ENCODE data around the gene BTN1A1. TPM values are rescaled to one million over a fixed set of nuclear protein-coding genes. Genes with fewer than 3 reads are reported as not detected.

Gene BTN1A1
- total and polyA plus RNA-seq, 9 of the 15 experiments (the other 6 are each of a cell fraction or from before 2014, with no cell fraction given), result 0.01 to 0.15 (median 0.06) TPM; not detected in 4

DNA sequence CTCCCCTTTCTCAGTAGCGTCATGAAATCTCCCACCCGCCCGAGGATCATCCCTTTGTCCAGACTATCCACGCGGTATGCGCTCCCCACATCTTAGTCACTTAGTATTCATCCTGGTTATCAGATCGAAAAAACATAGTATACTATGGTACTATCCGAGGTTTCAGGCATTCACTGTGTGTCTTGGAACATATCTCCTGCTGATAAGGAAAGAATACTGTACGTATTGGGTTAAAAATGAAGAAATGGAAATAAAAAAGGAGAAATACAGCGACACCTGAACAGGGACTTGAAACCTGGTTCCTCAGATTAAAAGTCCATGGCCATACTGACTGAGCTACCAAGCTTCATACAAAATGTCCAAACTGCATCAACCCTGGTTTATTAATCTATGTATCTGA lies 52.1 kb downstream of the BTN1A1 start (continued):
- TF ChIP-seq, protein P1, sequence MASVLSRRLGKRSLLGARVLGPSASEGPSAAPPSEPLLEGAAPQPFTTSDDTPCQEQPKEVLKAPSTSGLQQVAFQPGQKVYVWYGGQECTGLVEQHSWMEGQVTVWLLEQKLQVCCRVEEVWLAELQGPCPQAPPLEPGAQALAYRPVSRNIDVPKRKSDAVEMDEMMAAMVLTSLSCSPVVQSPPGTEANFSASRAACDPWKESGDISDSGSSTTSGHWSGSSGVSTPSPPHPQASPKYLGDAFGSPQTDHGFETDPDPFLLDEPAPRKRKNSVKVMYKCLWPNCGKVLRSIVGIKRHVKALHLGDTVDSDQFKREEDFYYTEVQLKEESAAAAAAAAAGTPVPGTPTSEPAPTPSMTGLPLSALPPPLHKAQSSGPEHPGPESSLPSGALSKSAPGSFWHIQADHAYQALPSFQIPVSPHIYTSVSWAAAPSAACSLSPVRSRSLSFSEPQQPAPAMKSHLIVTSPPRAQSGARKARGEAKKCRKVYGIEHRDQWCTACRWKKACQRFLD (CRISPR knock-in tag; IDR thresholded peaks at IDR 0.05), result no peak
- TF ChIP-seq, protein P2, sequence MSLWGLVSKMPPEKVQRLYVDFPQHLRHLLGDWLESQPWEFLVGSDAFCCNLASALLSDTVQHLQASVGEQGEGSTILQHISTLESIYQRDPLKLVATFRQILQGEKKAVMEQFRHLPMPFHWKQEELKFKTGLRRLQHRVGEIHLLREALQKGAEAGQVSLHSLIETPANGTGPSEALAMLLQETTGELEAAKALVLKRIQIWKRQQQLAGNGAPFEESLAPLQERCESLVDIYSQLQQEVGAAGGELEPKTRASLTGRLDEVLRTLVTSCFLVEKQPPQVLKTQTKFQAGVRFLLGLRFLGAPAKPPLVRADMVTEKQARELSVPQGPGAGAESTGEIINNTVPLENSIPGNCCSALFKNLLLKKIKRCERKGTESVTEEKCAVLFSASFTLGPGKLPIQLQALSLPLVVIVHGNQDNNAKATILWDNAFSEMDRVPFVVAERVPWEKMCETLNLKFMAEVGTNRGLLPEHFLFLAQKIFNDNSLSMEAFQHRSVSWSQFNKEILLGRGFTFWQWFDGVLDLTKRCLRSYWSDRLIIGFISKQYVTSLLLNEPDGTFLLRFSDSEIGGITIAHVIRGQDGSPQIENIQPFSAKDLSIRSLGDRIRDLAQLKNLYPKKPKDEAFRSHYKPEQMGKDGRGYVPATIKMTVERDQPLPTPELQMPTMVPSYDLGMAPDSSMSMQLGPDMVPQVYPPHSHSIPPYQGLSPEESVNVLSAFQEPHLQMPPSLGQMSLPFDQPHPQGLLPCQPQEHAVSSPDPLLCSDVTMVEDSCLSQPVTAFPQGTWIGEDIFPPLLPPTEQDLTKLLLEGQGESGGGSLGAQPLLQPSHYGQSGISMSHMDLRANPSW (CRISPR knock-in tag; IDR thresholded peaks at IDR 0.05), result no peak
- TF ChIP-seq, protein P3, sequence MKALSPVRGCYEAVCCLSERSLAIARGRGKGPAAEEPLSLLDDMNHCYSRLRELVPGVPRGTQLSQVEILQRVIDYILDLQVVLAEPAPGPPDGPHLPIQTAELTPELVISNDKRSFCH (CRISPR knock-in tag; IDR thresholded peaks at IDR 0.05), result no peak
- TF ChIP-seq, protein P3 (tag; IDR thresholded peaks at IDR 0.05), result no peak
- no peak for TF ChIP-seq ZNF445 (CRISPR knock-in tag; IDR thresholded peaks at IDR 0.05; ENCODE audit: low read depth)
- no peak for TF ChIP-seq POU5F1 (IDR thresholded peaks at IDR 0.05; ENCODE audit: borderline replicate concordance, low read depth, low read length, partially characterized antibody)
- no peak for TF ChIP-seq ZNF140 (CRISPR knock-in tag; IDR thresholded peaks at IDR 0.05)
- no peak for TF ChIP-seq ARHGAP35 (IDR thresholded peaks at IDR 0.05; ENCODE audit: partially characterized antibody)
- no peak for TF ChIP-seq PRPF4 (IDR thresholded peaks at IDR 0.05; ENCODE audit: insufficient read depth, low read depth, low read length, poor library complexity, severe bottlenecking)
- TF ChIP-seq, protein P4, sequence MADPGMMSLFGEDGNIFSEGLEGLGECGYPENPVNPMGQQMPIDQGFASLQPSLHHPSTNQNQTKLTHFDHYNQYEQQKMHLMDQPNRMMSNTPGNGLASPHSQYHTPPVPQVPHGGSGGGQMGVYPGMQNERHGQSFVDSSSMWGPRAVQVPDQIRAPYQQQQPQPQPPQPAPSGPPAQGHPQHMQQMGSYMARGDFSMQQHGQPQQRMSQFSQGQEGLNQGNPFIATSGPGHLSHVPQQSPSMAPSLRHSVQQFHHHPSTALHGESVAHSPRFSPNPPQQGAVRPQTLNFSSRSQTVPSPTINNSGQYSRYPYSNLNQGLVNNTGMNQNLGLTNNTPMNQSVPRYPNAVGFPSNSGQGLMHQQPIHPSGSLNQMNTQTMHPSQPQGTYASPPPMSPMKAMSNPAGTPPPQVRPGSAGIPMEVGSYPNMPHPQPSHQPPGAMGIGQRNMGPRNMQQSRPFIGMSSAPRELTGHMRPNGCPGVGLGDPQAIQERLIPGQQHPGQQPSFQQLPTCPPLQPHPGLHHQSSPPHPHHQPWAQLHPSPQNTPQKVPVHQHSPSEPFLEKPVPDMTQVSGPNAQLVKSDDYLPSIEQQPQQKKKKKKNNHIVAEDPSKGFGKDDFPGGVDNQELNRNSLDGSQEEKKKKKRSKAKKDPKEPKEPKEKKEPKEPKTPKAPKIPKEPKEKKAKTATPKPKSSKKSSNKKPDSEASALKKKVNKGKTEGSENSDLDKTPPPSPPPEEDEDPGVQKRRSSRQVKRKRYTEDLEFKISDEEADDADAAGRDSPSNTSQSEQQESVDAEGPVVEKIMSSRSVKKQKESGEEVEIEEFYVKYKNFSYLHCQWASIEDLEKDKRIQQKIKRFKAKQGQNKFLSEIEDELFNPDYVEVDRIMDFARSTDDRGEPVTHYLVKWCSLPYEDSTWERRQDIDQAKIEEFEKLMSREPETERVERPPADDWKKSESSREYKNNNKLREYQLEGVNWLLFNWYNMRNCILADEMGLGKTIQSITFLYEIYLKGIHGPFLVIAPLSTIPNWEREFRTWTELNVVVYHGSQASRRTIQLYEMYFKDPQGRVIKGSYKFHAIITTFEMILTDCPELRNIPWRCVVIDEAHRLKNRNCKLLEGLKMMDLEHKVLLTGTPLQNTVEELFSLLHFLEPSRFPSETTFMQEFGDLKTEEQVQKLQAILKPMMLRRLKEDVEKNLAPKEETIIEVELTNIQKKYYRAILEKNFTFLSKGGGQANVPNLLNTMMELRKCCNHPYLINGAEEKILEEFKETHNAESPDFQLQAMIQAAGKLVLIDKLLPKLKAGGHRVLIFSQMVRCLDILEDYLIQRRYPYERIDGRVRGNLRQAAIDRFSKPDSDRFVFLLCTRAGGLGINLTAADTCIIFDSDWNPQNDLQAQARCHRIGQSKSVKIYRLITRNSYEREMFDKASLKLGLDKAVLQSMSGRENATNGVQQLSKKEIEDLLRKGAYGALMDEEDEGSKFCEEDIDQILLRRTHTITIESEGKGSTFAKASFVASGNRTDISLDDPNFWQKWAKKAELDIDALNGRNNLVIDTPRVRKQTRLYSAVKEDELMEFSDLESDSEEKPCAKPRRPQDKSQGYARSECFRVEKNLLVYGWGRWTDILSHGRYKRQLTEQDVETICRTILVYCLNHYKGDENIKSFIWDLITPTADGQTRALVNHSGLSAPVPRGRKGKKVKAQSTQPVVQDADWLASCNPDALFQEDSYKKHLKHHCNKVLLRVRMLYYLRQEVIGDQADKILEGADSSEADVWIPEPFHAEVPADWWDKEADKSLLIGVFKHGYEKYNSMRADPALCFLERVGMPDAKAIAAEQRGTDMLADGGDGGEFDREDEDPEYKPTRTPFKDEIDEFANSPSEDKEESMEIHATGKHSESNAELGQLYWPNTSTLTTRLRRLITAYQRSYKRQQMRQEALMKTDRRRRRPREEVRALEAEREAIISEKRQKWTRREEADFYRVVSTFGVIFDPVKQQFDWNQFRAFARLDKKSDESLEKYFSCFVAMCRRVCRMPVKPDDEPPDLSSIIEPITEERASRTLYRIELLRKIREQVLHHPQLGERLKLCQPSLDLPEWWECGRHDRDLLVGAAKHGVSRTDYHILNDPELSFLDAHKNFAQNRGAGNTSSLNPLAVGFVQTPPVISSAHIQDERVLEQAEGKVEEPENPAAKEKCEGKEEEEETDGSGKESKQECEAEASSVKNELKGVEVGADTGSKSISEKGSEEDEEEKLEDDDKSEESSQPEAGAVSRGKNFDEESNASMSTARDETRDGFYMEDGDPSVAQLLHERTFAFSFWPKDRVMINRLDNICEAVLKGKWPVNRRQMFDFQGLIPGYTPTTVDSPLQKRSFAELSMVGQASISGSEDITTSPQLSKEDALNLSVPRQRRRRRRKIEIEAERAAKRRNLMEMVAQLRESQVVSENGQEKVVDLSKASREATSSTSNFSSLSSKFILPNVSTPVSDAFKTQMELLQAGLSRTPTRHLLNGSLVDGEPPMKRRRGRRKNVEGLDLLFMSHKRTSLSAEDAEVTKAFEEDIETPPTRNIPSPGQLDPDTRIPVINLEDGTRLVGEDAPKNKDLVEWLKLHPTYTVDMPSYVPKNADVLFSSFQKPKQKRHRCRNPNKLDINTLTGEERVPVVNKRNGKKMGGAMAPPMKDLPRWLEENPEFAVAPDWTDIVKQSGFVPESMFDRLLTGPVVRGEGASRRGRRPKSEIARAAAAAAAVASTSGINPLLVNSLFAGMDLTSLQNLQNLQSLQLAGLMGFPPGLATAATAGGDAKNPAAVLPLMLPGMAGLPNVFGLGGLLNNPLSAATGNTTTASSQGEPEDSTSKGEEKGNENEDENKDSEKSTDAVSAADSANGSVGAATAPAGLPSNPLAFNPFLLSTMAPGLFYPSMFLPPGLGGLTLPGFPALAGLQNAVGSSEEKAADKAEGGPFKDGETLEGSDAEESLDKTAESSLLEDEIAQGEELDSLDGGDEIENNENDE (IDR thresholded peaks at IDR 0.05; ENCODE audit: low read depth, low read length), result no peak
